K562 (cell line): ENCODE results near the gene IL4I1. TPM values are rescaled to one million over a fixed set of nuclear protein-coding genes. Genes with fewer than 3 reads are reported as not detected.
A peak's percentile ranks its signal among the peaks of the same experiment; 100 is the strongest.

Experiments used
- ARID1B ChIP-seq: fragments of 450-650 bp; IDR thresholded peaks from 2 replicates; pipeline ENCODE4 v1.6.1; 2016; ENCODE audit warnings: antibody characterized with exemption, mild to moderate bottlenecking, inconsistent platforms
- CUX1 ChIP-seq: fragments of 200-800 bp; sonication (Bioruptor generic); IDR thresholded peaks from 2 replicates; pipeline ENCODE4 v1.6.1; 2016; ENCODE audit warnings: missing genetic modification characterization, missing compliant biosample characterization
- GTF2A2 ChIP-seq: IDR thresholded peaks from 2 replicates; pipeline ENCODE4 v1.6.1; 2016; ENCODE audit warnings: mild to moderate bottlenecking, missing genetic modification characterization, missing compliant biosample characterization
- ILF3 ChIP-seq: fragments of 450-650 bp; IDR thresholded peaks from 2 replicates; pipeline ENCODE4 v1.6.1; 2018; ENCODE audit warnings: antibody characterized with exemption, mild to moderate bottlenecking, moderate library complexity, borderline replicate concordance
- MYNN ChIP-seq, 2 experiments: sonication (generic); formaldehyde crosslinking in 1 of 2; IDR thresholded peaks; 2 replicates each; pipeline versions ENCODE4 v1.5.0 to v1.6.1; 2016 to 2020; ENCODE audit warnings: antibody characterized with exemption in 1 of 2, missing genetic modification reagents in 1 of 2
- NFIC ChIP-seq: fragments of 450-650 bp; IDR thresholded peaks from 2 replicates; pipeline ENCODE4 v1.6.1; 2017; ENCODE audit warnings: mild to moderate bottlenecking, inconsistent platforms
- PATZ1 ChIP-seq: fragments of 250-450 bp; sonication (Bioruptor Pico); IDR thresholded peaks from 2 replicates; pipeline ENCODE4 v1.5.0; 2020; ENCODE audit warnings: mild to moderate bottlenecking, borderline replicate concordance
- PML ChIP-seq: IDR thresholded peaks from 2 replicates; pipeline ENCODE4 v1.6.1; 2012; ENCODE audit warnings: low read length, inconsistent platforms
- RBM22 ChIP-seq: fragments of 200-400 bp; formaldehyde crosslinking; IDR thresholded peaks from 2 replicates; pipeline ENCODE4 v1.6.1; 2018; ENCODE audit warnings: low read length, low read depth; ENCODE audit not compliant: poor library complexity, severe bottlenecking
- SIRT6 ChIP-seq: IDR thresholded peaks from one replicate; pipeline ENCODE4 v1.6.1; 2012; ENCODE audit warnings: low read depth, mild to moderate bottlenecking, control low read depth, inconsistent platforms, low read length, moderate library complexity
- SMAD1 ChIP-seq: fragments of 150-350 bp; IDR thresholded peaks from 2 replicates; pipeline ENCODE4 v1.6.1; 2014; ENCODE audit warnings: low read length, low read depth; ENCODE audit not compliant: partially characterized antibody
- SUPT5H ChIP-seq: fragments of 450-650 bp; IDR thresholded peaks from 2 replicates; pipeline ENCODE4 v1.6.1; 2016
- TARDBP ChIP-seq: fragments of 450-650 bp; IDR thresholded peaks from 2 replicates; pipeline ENCODE4 v1.6.1; 2016
- ZNF431 ChIP-seq: sonication (generic); formaldehyde crosslinking; IDR thresholded peaks from 2 replicates; pipeline ENCODE4 v1.8.0; 2022; ENCODE audit warnings: mild to moderate bottlenecking, missing genetic modification reagents
- ZNF79 ChIP-seq: fragments of 250-450 bp; sonication (Bioruptor Pico); IDR thresholded peaks from 2 replicates; pipeline ENCODE4 v1.4.0; 2020; ENCODE audit warnings: low read depth, mild to moderate bottlenecking, moderate library complexity
- polyA plus RNA-seq, 8 experiments: library from polyadenylated mRNA; depleted of rRNA in 4 of 8; stranded (reverse) in 5 of 8; unstranded in 3 of 8; fragments of >200 nt; fragmentation: Nextera tagmentation in 2 of 8; fragmentation: Illumina TruSeq in 1 of 8; extraction: Ambion mirVana in 2 of 8; extraction: Trizol in 1 of 8; gene quantifications; 2 replicates each; pipeline versions ENCODE4 v1.2.1 to v1.2.3, GENCODE V29; 2011 to 2014; ENCODE audit warnings: inconsistent platforms in 1 of 8, missing spikeins in 1 of 8
- total RNA-seq, 7 experiments: library from RNA; depleted of rRNA in 6 of 7; stranded (reverse); fragments of >200 nt in 6 of 7; fragmentation: Illumina TruSeq in 2 of 7; extraction: Trizol in 2 of 7; gene quantifications; 2 replicates each; pipeline versions ENCODE4 v1.2.1 to v1.2.3, GENCODE V29; 2011 to 2021; ENCODE audit warnings: low replicate concordance in 1 of 7
- TF ChIP-seq, protein P1 (sequence below), 3 experiments: fragments of 200-800 bp in 1 of 3; sonication (Bioruptor generic) in 1 of 3; sonication (generic) in 1 of 3; formaldehyde crosslinking in 1 of 3; IDR thresholded peaks; 2 replicates each; pipeline versions ENCODE4 v1.6.1 to v1.8.0; 2016 to 2022; ENCODE audit warnings: mild to moderate bottlenecking in 2 of 3, missing compliant biosample characterization in 2 of 3, missing genetic modification characterization in 2 of 3, missing genetic modification reagents in 1 of 3
- TF ChIP-seq, protein P2 (sequence below): sonication (generic); formaldehyde crosslinking; IDR thresholded peaks from 2 replicates; pipeline ENCODE4 v1.8.1; 2023; ENCODE audit warnings: mild to moderate bottlenecking, missing genetic modification reagents

The IL4I1 gene
- total and polyA plus RNA-seq, 9 of the 15 experiments (the other 6 are each of a cell fraction or from before 2014, with no cell fraction given), result 0.06 to 0.95 (median 0.43) TPM; not detected in 2

DNA sequence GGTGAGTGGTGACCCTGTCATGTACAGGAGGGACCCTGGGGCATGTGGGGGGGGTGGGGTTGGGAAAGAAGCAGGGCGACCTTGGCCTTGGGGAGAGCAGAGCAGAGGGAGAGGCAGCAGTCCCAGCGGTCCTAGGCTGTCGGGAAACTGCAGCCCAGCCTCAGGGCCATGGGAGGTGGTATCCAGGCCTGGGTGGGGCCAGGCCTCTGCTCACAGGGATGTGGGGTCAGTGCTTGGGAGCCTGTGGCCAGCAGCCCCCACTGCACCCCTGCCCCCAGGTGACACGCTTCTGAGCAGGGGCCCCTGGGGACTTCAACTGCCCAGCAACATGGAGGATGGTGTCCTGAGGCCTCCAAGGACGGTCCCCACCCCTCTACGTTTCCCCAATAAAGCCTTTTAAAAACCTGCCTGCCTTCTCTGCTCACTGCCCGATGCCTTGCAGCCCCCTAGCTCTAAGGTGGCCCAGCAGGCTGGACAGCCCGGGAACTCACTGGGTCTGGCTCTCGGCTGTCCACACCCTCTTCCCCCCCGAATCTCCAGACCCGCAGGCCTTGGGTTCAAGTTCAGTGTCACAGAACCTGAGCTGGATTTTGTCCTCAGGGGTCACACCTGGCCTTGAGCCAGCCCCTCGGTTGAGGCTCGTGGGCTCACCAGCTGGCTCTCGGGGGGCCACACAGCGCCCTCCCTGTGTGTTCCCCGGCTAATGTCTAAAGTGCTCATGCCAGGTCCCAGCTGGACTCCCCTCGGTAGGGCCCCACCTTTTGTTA is 36.2 kb downstream of the IL4I1 start (continued):
- TF ChIP-seq SUPT5H (peak; percentile 49; the same call in 1 of the 2 replicates), SMAD1 (no peak), SIRT6 (no peak), CUX1 (no peak), MYNN (IDR thresholded peaks at IDR 0.05) (0 out of 2 replicates have a peak, but pooled peaks have one; percentile 9), MYNN (CRISPR knock-in tag; IDR thresholded peaks at IDR 0.05) (no peak), GTF2A2 (tag) (no peak), ZNF79 (no peak), ILF3 (no peak), TARDBP (no peak), ZNF431 (CRISPR knock-in tag) (no peak), NFIC (peak; percentile 53), ARID1B (no peak), PATZ1 (CRISPR knock-in tag) (no peak), RBM22 (peak; percentile 7), PML (peak; percentile 10; the same call in 1 of the 2 replicates)
- TF ChIP-seq, protein P1, sequence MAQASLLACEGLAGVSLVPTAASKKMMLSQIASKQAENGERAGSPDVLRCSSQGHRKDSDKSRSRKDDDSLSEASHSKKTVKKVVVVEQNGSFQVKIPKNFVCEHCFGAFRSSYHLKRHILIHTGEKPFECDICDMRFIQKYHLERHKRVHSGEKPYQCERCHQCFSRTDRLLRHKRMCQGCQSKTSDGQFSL (CRISPR knock-in tag; IDR thresholded peaks at IDR 0.05), result 0 out of 2 replicates have a peak, but pooled peaks have one; percentile 1
- TF ChIP-seq, protein P1 (tag; IDR thresholded peaks at IDR 0.05), result no peak
- TF ChIP-seq, protein P2, sequence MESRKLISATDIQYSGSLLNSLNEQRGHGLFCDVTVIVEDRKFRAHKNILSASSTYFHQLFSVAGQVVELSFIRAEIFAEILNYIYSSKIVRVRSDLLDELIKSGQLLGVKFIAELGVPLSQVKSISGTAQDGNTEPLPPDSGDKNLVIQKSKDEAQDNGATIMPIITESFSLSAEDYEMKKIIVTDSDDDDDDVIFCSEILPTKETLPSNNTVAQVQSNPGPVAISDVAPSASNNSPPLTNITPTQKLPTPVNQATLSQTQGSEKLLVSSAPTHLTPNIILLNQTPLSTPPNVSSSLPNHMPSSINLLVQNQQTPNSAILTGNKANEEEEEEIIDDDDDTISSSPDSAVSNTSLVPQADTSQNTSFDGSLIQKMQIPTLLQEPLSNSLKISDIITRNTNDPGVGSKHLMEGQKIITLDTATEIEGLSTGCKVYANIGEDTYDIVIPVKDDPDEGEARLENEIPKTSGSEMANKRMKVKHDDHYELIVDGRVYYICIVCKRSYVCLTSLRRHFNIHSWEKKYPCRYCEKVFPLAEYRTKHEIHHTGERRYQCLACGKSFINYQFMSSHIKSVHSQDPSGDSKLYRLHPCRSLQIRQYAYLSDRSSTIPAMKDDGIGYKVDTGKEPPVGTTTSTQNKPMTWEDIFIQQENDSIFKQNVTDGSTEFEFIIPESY (CRISPR knock-in tag), result no peak
